ENCODE measurements around the gene TMEM245.

GRCh38 chr9:109011231-109011671, 108.5 kb downstream of the TMEM245 start:
- no peak for TF ChIP-seq POLR2A (IDR thresholded peaks at IDR 0.05)
- no peak for TF ChIP-seq CTCF (IDR thresholded peaks at IDR 0.05)

Data from testis (tissue), 2 donors.